OCI-LY7 (cell line): ENCODE results near the gene PCDHGA6.

ENCODE experiments used
- CTCF ChIP-seq: fragments of 200-600 bp; sonication (generic); conservative IDR thresholded peaks from 2 replicates; pipeline ENCODE4 v1.5.1; 2014; ENCODE audit warnings: mild to moderate bottlenecking, antibody characterized with exemption, low read length, moderate library complexity, mixed read lengths
- EZH2phosphoT487 ChIP-seq: fragments of 200-600 bp; sonication (generic); IDR thresholded peaks from 2 replicates; pipeline ENCODE4 v1.6.1; 2018; ENCODE audit warnings: low read depth, borderline replicate concordance, mild to moderate bottlenecking, mixed run types, antibody characterized with exemption, low read length, moderate library complexity, mixed read lengths

GRCh38 chr5:141371572-141372475 is 1.9 kb upstream of the PCDHGA6 start:
- no peak for TF ChIP-seq CTCF
- no peak for TF ChIP-seq EZH2phosphoT487
